ENCODE results near the gene TMEM129.

The TMEM129 gene

DNA sequence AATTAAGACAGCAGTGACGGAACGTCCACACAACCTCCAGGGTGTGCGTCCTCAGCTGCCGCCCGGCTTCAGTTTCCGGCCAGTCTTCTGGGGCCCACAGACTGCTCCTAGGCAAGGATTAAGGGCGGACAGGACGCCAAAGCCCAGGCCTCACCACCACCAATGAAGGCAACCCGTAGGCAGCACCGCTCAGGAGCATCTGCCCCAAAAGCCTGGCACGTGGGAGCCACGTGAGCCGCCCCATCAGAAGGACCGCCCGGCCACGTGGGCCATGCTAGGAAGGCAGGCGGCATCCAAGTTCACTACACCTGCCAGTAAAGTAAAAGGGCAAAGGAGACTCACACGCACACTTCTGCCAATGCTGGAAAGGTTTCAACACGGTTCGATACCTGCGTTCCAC lies 51.3 kb downstream of the TMEM129 start (continued):
- TF ChIP-seq SNAI2 (CRISPR knock-in tag; IDR thresholded peaks at IDR 0.05) (no peak), ZFP3 (CRISPR knock-in tag; IDR thresholded peaks at IDR 0.05) (no peak), OSR1 (CRISPR knock-in tag; IDR thresholded peaks at IDR 0.05) (no peak), RARB (CRISPR knock-in tag; IDR thresholded peaks at IDR 0.05) (no peak)
- TF ChIP-seq, protein P1, sequence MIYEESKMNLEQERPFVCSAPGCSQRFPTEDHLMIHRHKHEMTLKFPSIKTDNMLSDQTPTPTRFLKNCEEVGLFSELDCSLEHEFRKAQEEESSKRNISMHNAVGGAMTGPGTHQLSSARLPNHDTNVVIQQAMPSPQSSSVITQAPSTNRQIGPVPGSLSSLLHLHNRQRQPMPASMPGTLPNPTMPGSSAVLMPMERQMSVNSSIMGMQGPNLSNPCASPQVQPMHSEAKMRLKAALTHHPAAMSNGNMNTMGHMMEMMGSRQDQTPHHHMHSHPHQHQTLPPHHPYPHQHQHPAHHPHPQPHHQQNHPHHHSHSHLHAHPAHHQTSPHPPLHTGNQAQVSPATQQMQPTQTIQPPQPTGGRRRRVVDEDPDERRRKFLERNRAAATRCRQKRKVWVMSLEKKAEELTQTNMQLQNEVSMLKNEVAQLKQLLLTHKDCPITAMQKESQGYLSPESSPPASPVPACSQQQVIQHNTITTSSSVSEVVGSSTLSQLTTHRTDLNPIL (CRISPR knock-in tag; IDR thresholded peaks at IDR 0.05; ENCODE audit: low read depth) = no peak

DNA sequence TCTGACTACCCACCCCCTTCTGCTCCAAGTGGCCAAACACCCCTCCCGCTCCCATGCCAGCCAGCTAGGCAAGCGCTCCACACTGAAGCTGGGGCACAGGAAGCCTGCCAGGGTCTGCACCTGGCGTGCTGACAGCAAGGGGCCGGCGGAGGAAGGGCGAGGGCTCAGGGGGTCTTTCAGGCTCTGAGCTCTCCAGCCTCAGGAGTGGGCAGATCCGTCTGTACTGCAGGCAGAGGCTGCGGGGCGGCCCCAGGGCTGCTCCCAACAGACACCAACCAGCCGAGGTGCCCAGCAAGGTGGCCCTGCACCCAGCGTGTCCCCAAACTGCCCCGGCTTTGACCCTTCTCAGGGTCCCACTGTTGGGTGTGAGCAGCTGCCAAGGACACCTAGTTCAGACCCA lies 51.9 kb downstream of the TMEM129 start:
- no peak for ATAC-seq
- TF ChIP-seq ESRRG (CRISPR knock-in tag; IDR thresholded peaks at IDR 0.05) = no peak
- no peak for TF ChIP-seq ZFP3 (CRISPR knock-in tag; IDR thresholded peaks at IDR 0.05)
- TF ChIP-seq GLIS3 (CRISPR knock-in tag; IDR thresholded peaks at IDR 0.05) = no peak
- no peak for TF ChIP-seq ZNF70 (CRISPR knock-in tag; IDR thresholded peaks at IDR 0.05)
- no peak for TF ChIP-seq SNAI2 (CRISPR knock-in tag; IDR thresholded peaks at IDR 0.05)
- no peak for TF ChIP-seq ISL1 (CRISPR knock-in tag; IDR thresholded peaks at IDR 0.05)
- TF ChIP-seq, protein P2, sequence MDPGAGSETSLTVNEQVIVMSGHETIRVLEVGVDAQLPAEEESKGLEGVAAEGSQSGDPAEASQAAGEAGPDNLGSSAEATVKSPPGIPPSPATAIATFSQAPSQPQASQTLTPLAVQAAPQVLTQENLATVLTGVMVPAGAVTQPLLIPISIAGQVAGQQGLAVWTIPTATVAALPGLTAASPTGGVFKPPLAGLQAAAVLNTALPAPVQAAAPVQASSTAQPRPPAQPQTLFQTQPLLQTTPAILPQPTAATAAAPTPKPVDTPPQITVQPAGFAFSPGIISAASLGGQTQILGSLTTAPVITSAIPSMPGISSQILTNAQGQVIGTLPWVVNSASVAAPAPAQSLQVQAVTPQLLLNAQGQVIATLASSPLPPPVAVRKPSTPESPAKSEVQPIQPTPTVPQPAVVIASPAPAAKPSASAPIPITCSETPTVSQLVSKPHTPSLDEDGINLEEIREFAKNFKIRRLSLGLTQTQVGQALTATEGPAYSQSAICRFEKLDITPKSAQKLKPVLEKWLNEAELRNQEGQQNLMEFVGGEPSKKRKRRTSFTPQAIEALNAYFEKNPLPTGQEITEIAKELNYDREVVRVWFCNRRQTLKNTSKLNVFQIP (CRISPR knock-in tag; IDR thresholded peaks at IDR 0.05; ENCODE audit: borderline replicate concordance, low read depth) = no peak
- TF ChIP-seq TOX (CRISPR knock-in tag; IDR thresholded peaks at IDR 0.05; ENCODE audit: borderline replicate concordance) = no peak

DNA sequence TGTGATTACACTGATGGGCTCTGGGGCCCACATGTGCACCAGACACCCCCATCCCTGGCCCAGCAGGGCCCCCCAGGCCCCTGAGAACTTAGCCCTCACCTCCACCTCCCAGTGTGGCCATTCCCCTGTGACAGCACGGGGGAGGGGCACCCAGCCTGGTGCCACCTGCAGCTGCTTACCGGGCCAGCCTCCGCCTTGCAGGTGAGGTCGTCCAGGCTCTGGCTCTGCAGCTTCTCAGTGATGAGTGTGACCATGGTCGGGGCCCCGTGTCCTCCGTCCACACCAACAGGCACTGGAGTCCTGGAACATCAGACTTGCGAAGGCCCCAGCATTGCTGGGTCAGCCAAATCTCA lies 52.7 kb downstream of the TMEM129 start:
- ATAC-seq = no peak
- TF ChIP-seq BACH2 (CRISPR knock-in tag; IDR thresholded peaks at IDR 0.05; ENCODE audit: borderline replicate concordance) (no peak), TCF4 (CRISPR knock-in tag; IDR thresholded peaks at IDR 0.05; ENCODE audit: borderline replicate concordance) (no peak), TOX (CRISPR knock-in tag; IDR thresholded peaks at IDR 0.05; ENCODE audit: borderline replicate concordance) (no peak), ESRRG (CRISPR knock-in tag; IDR thresholded peaks at IDR 0.05) (no peak), ARNTL (CRISPR knock-in tag; IDR thresholded peaks at IDR 0.05; ENCODE audit: borderline replicate concordance, low read depth) (no peak), ZNF70 (CRISPR knock-in tag; IDR thresholded peaks at IDR 0.05) (no peak), ZFP3 (CRISPR knock-in tag; IDR thresholded peaks at IDR 0.05) (no peak), ISL1 (CRISPR knock-in tag; IDR thresholded peaks at IDR 0.05) (no peak), CSDC2 (CRISPR knock-in tag; IDR thresholded peaks at IDR 0.05) (no peak), SNAI2 (CRISPR knock-in tag; IDR thresholded peaks at IDR 0.05) (no peak), RARB (CRISPR knock-in tag; IDR thresholded peaks at IDR 0.05) (no peak), PPARA (CRISPR knock-in tag; IDR thresholded peaks at IDR 0.05; ENCODE audit: borderline replicate concordance) (no peak), GLIS3 (CRISPR knock-in tag; IDR thresholded peaks at IDR 0.05) (no peak), ZFP30 (CRISPR knock-in tag; IDR thresholded peaks at IDR 0.05) (no peak)
- TF ChIP-seq, protein P1 (CRISPR knock-in tag; IDR thresholded peaks at IDR 0.05; ENCODE audit: low read depth) = no peak
- TF ChIP-seq, protein P3, sequence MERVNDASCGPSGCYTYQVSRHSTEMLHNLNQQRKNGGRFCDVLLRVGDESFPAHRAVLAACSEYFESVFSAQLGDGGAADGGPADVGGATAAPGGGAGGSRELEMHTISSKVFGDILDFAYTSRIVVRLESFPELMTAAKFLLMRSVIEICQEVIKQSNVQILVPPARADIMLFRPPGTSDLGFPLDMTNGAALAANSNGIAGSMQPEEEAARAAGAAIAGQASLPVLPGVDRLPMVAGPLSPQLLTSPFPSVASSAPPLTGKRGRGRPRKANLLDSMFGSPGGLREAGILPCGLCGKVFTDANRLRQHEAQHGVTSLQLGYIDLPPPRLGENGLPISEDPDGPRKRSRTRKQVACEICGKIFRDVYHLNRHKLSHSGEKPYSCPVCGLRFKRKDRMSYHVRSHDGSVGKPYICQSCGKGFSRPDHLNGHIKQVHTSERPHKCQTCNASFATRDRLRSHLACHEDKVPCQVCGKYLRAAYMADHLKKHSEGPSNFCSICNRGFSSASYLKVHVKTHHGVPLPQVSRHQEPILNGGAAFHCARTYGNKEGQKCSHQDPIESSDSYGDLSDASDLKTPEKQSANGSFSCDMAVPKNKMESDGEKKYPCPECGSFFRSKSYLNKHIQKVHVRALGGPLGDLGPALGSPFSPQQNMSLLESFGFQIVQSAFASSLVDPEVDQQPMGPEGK (CRISPR knock-in tag; IDR thresholded peaks at IDR 0.05; ENCODE audit: borderline replicate concordance) = no peak
- TF ChIP-seq, protein P4, sequence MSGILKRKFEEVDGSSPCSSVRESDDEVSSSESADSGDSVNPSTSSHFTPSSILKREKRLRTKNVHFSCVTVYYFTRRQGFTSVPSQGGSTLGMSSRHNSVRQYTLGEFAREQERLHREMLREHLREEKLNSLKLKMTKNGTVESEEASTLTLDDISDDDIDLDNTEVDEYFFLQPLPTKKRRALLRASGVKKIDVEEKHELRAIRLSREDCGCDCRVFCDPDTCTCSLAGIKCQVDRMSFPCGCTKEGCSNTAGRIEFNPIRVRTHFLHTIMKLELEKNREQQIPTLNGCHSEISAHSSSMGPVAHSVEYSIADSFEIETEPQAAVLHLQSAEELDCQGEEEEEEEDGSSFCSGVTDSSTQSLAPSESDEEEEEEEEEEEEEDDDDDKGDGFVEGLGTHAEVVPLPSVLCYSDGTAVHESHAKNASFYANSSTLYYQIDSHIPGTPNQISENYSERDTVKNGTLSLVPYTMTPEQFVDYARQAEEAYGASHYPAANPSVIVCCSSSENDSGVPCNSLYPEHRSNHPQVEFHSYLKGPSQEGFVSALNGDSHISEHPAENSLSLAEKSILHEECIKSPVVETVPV (CRISPR knock-in tag; IDR thresholded peaks at IDR 0.05) = no peak
- TF ChIP-seq, protein P2 (CRISPR knock-in tag; IDR thresholded peaks at IDR 0.05; ENCODE audit: borderline replicate concordance, low read depth) = no peak
- TF ChIP-seq, protein P5, sequence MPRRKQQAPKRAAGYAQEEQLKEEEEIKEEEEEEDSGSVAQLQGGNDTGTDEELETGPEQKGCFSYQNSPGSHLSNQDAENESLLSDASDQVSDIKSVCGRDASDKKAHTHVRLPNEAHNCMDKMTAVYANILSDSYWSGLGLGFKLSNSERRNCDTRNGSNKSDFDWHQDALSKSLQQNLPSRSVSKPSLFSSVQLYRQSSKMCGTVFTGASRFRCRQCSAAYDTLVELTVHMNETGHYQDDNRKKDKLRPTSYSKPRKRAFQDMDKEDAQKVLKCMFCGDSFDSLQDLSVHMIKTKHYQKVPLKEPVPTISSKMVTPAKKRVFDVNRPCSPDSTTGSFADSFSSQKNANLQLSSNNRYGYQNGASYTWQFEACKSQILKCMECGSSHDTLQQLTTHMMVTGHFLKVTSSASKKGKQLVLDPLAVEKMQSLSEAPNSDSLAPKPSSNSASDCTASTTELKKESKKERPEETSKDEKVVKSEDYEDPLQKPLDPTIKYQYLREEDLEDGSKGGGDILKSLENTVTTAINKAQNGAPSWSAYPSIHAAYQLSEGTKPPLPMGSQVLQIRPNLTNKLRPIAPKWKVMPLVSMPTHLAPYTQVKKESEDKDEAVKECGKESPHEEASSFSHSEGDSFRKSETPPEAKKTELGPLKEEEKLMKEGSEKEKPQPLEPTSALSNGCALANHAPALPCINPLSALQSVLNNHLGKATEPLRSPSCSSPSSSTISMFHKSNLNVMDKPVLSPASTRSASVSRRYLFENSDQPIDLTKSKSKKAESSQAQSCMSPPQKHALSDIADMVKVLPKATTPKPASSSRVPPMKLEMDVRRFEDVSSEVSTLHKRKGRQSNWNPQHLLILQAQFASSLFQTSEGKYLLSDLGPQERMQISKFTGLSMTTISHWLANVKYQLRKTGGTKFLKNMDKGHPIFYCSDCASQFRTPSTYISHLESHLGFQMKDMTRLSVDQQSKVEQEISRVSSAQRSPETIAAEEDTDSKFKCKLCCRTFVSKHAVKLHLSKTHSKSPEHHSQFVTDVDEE (CRISPR knock-in tag; IDR thresholded peaks at IDR 0.05) = no peak

All from SK-N-SH treated with all-trans-retinoic acid at 6 μM for 48 hours (cell line).